ENCODE data around the gene TMCC1. TPM values are rescaled to one million over a fixed set of nuclear protein-coding genes. Genes with fewer than 3 reads are reported as not detected.

The TMCC1 gene
- total RNA-seq, 1 donor from 2014 or later, result 52.5 TPM

DNA sequence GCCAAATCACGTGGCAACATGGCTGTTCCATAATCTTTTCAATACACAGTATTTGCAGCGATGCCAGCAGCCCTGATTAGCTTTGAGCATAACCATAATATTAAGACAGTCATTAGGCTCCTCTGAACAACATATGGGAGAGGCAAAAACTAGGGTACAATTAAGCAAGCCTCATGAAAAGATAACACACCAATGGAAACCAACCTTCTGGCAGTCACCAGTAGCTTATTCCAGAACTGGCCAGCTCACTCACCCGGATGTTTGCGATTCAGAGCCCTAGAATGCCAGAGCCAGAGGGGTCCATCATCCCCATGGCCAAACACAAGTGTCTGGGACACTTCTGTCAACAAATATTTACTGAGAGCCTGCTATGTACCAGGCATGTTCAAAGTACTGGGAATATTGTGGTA lies 238.2 kb downstream of the TMCC1 start:
- TF ChIP-seq, protein P1, sequence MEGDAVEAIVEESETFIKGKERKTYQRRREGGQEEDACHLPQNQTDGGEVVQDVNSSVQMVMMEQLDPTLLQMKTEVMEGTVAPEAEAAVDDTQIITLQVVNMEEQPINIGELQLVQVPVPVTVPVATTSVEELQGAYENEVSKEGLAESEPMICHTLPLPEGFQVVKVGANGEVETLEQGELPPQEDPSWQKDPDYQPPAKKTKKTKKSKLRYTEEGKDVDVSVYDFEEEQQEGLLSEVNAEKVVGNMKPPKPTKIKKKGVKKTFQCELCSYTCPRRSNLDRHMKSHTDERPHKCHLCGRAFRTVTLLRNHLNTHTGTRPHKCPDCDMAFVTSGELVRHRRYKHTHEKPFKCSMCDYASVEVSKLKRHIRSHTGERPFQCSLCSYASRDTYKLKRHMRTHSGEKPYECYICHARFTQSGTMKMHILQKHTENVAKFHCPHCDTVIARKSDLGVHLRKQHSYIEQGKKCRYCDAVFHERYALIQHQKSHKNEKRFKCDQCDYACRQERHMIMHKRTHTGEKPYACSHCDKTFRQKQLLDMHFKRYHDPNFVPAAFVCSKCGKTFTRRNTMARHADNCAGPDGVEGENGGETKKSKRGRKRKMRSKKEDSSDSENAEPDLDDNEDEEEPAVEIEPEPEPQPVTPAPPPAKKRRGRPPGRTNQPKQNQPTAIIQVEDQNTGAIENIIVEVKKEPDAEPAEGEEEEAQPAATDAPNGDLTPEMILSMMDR (IDR thresholded peaks at IDR 0.05; ENCODE audit: unreplicated experiment), result no peak
- no peak overlapping the region for H3K4me3 Mint-ChIP-seq (ENCODE audit: low read depth)
- no peak for DNase-seq (ENCODE audit: low spot score, unreplicated experiment)
- no peak overlapping the region for H3K27ac Mint-ChIP-seq
- peaks cover 3% of the 10 kb centered on the region for H3K36me3 Mint-ChIP-seq (ENCODE audit: insufficient read depth)
- H3K4me1 Mint-ChIP-seq (ENCODE audit: low read depth), result peaks cover 25% of the 10 kb centered on the region
- no peaks in the 10 kb centered on the region for H3K9me3 Mint-ChIP-seq (ENCODE audit: low read depth)
- H3K27me3 Mint-ChIP-seq, result no peaks in the 10 kb centered on the region

DNA sequence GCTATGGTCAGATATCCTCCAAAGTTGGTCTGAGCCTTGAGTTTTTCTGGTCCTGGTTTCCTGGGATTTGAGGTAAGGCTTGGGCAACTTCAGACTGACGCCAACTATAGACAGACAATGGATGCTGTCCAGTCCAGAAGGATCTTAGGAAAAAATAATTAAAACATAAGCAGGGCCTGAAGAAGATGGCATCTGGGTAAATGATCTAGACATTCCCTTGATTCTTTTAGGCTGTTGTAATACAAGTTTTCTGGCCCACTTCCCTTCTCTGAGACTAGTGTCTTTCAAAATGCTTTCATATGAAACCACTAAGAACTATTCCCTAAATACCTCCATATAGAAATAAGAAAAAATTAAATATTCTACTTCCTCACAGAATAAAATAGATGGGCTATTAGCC lies 239.4 kb downstream of the TMCC1 start:
- TF ChIP-seq, protein P1 (IDR thresholded peaks at IDR 0.05; ENCODE audit: unreplicated experiment), result no peak
- Mint-ChIP-seq H3K27me3 (no peaks in the 10 kb centered on the region), H3K4me3 (ENCODE audit: low read depth) (no peak overlapping the region), H3K36me3 (ENCODE audit: insufficient read depth) (peaks cover 3% of the 10 kb centered on the region), H3K9me3 (ENCODE audit: low read depth) (no peaks in the 10 kb centered on the region), H3K27ac (no peak overlapping the region), H3K4me1 (ENCODE audit: low read depth) (peaks cover 31% of the 10 kb centered on the region)
- DNase-seq (ENCODE audit: low spot score, unreplicated experiment), result no peak

GRCh38 chr3:129653019-129653418 lies 240.5 kb downstream of the TMCC1 start:
- DNase-seq (ENCODE audit: low spot score, unreplicated experiment), result no peak
- TF ChIP-seq, protein P1 (IDR thresholded peaks at IDR 0.05; ENCODE audit: unreplicated experiment), result no peak
- H3K27me3 Mint-ChIP-seq, result no peaks in the 10 kb centered on the region
- H3K36me3 Mint-ChIP-seq (ENCODE audit: insufficient read depth), result peaks cover 3% of the 10 kb centered on the region
- H3K9me3 Mint-ChIP-seq (ENCODE audit: low read depth), result no peaks in the 10 kb centered on the region
- H3K4me1 Mint-ChIP-seq (ENCODE audit: low read depth), result peaks cover 30% of the 10 kb centered on the region
- H3K4me3 Mint-ChIP-seq (ENCODE audit: low read depth), result no peak overlapping the region
- H3K27ac Mint-ChIP-seq, result no peak overlapping the region

DNA sequence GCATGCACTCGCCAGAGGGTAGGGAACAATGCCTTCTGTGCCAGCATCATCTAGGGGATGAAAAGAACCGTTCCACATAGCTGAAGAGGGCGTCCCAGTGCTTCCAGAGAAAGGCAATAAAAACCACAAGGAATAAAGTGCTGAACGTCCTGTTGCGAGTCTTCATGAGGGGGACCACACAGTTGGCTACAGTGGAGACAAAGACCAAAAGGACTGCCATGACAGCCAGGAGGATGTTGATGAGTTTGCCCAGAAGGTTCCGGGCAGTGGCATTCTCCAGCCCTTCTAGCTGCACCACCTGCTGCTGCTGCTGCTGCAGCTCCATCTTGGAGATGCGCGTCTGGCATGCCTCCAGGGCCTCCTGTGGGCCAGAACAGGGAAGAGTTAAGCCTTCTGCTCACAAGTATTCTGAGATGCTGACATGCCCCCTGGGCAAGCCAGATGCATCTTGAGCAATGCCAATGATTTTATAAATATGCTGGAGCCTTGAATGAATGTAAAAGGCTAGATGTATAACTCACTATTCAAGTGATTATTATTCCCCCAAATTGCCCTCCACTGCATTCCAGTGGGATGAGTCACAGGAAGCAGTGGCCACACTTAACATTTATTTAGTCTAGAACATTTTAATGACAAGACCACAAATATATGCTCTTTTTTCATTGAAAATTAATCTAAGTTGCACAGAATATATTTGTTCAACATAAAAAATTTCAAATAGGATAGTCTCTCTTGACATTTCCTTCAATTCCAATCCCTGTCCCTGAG lies 241.9 kb downstream of the TMCC1 start:
- H3K4me1 Mint-ChIP-seq (ENCODE audit: low read depth), result peaks cover 23% of the 10 kb centered on the region
- peaks cover 3% of the 10 kb centered on the region for H3K36me3 Mint-ChIP-seq (ENCODE audit: insufficient read depth)
- DNase-seq (ENCODE audit: low spot score, unreplicated experiment), result no peak
- TF ChIP-seq, protein P1 (IDR thresholded peaks at IDR 0.05; ENCODE audit: unreplicated experiment), result no peak
- no peaks in the 10 kb centered on the region for H3K27me3 Mint-ChIP-seq
- H3K9me3 Mint-ChIP-seq (ENCODE audit: low read depth), result no peaks in the 10 kb centered on the region
- peak overlapping the region; percentile 15 for H3K27ac Mint-ChIP-seq
- no peak overlapping the region for H3K4me3 Mint-ChIP-seq (ENCODE audit: low read depth)

- Mint-ChIP-seq H3K27me3 (no peaks in the 10 kb centered on the region), H3K4me1 (ENCODE audit: low read depth) (peaks cover 21% of the 10 kb centered on the region)
Measured at GRCh38 chr3:129650256-129650872, 243.1 kb downstream of the TMCC1 start.

More at GRCh38 chr3:129650256-129650872, 243.1 kb downstream of the TMCC1 start:
- peak overlapping the region; percentile 29 for H3K27ac Mint-ChIP-seq
- TF ChIP-seq, protein P1 (IDR thresholded peaks at IDR 0.05; ENCODE audit: unreplicated experiment), result peak; percentile 70
- peaks cover 3% of the 10 kb centered on the region for H3K36me3 Mint-ChIP-seq (ENCODE audit: insufficient read depth)
- DNase-seq (ENCODE audit: low spot score, unreplicated experiment), result peak; percentile 39
- H3K4me3 Mint-ChIP-seq (ENCODE audit: low read depth), result no peak overlapping the region
- no peaks in the 10 kb centered on the region for H3K9me3 Mint-ChIP-seq (ENCODE audit: low read depth)

Data from progenitor cell of endocrine pancreas (in vitro differentiated cells).